SK-N-SH (cell line): ENCODE results near the gene RBM45.

Source experiments
- EP300 ChIP-seq, 2 experiments: IDR thresholded peaks; 2 replicates each; pipeline versions ENCODE4 v1.4.0 to v1.6.1; 2012; ENCODE audit warnings: borderline replicate concordance in 1 of 2, low read depth in 1 of 2, low read length in 1 of 2
- FOXJ3 ChIP-seq: sonication (generic); formaldehyde crosslinking; IDR thresholded peaks from 2 replicates; pipeline ENCODE4 v1.5.1; 2020; ENCODE audit warnings: mild to moderate bottlenecking, missing genetic modification reagents
- FOXM1 ChIP-seq: IDR thresholded peaks from 2 replicates; pipeline ENCODE4 v1.4.0; 2012; ENCODE audit warnings: low read depth, mild to moderate bottlenecking
- POLR2AphosphoS5 ChIP-seq: IDR thresholded peaks from 2 replicates; pipeline ENCODE4 v1.6.1; 2012; ENCODE audit warnings: low read depth, low read length
- RFX5 ChIP-seq: IDR thresholded peaks from 2 replicates; pipeline ENCODE4 v1.6.1; 2012; ENCODE audit warnings: mild to moderate bottlenecking, improper control_type of control experiment, low read length
- TAF1 ChIP-seq: IDR thresholded peaks from 2 replicates; pipeline ENCODE4 v1.6.1; 2012; ENCODE audit warnings: low read depth, mild to moderate bottlenecking, low read length, moderate library complexity, borderline replicate concordance
- TEAD4 ChIP-seq: IDR thresholded peaks from 2 replicates; pipeline ENCODE4 v1.4.0; 2012; ENCODE audit warnings: mild to moderate bottlenecking, borderline replicate concordance; ENCODE audit not compliant: insufficient read depth
- TF ChIP-seq, protein P1 (sequence below): fragments of 200-600 bp; sonication (generic); IDR thresholded peaks from 2 replicates; pipeline ENCODE4 v1.6.1; 2017; ENCODE audit warnings: antibody characterized with exemption, mild to moderate bottlenecking, moderate library complexity
- TF ChIP-seq, protein P2 (sequence below): fragments of 150-350 bp; IDR thresholded peaks from 2 replicates; pipeline ENCODE4 v1.6.1; 2017; ENCODE audit warnings: antibody characterized with exemption, low read length, low read depth, borderline replicate concordance
- TF ChIP-seq, protein P3 (sequence below): IDR thresholded peaks from 2 replicates; pipeline ENCODE4 v1.4.0; 2012; ENCODE audit warnings: low read depth, borderline replicate concordance
- TF ChIP-seq, protein P4 (sequence below): IDR thresholded peaks from 2 replicates; pipeline ENCODE4 v1.6.1; 2012; ENCODE audit warnings: mild to moderate bottlenecking, low read depth, low read length, moderate library complexity

DNA sequence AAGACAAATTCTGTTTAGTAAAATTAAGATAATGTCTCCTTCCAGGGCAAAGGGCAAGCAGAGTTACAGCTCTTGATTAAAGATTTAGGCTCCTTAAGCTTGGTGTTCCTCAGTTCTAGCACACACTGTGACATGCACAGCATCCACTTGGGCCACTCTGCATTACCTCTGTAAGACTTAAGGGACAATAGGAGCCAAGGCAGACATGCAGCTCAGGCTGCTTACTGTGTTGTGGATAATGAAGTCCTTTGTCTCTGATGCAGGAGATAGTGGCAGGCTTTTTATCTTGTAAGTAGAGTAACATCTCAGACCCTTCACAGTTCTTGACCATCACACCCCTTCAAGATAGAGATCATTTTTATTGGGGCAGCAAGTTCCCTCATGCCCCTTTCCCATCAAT, 31.2 kb downstream of the RBM45 start:
- TF ChIP-seq POLR2AphosphoS5 (no peak), TAF1 (no peak), FOXJ3 (CRISPR knock-in tag) (no peak), EP300 (IDR thresholded peaks at IDR 0.05; ENCODE audit: borderline replicate concordance in 1 of 2, low read depth in 1 of 2, low read length in 1 of 2) (no peak), RFX5 (no peak), FOXM1 (no peak), TEAD4 (no peak)
- TF ChIP-seq, protein P1, sequence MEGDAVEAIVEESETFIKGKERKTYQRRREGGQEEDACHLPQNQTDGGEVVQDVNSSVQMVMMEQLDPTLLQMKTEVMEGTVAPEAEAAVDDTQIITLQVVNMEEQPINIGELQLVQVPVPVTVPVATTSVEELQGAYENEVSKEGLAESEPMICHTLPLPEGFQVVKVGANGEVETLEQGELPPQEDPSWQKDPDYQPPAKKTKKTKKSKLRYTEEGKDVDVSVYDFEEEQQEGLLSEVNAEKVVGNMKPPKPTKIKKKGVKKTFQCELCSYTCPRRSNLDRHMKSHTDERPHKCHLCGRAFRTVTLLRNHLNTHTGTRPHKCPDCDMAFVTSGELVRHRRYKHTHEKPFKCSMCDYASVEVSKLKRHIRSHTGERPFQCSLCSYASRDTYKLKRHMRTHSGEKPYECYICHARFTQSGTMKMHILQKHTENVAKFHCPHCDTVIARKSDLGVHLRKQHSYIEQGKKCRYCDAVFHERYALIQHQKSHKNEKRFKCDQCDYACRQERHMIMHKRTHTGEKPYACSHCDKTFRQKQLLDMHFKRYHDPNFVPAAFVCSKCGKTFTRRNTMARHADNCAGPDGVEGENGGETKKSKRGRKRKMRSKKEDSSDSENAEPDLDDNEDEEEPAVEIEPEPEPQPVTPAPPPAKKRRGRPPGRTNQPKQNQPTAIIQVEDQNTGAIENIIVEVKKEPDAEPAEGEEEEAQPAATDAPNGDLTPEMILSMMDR, result no peak
- TF ChIP-seq, protein P2, sequence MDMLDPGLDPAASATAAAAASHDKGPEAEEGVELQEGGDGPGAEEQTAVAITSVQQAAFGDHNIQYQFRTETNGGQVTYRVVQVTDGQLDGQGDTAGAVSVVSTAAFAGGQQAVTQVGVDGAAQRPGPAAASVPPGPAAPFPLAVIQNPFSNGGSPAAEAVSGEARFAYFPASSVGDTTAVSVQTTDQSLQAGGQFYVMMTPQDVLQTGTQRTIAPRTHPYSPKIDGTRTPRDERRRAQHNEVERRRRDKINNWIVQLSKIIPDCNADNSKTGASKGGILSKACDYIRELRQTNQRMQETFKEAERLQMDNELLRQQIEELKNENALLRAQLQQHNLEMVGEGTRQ, result no peak
- TF ChIP-seq, protein P3, sequence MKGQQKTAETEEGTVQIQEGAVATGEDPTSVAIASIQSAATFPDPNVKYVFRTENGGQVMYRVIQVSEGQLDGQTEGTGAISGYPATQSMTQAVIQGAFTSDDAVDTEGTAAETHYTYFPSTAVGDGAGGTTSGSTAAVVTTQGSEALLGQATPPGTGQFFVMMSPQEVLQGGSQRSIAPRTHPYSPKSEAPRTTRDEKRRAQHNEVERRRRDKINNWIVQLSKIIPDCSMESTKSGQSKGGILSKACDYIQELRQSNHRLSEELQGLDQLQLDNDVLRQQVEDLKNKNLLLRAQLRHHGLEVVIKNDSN, result no peak
- TF ChIP-seq, protein P4, sequence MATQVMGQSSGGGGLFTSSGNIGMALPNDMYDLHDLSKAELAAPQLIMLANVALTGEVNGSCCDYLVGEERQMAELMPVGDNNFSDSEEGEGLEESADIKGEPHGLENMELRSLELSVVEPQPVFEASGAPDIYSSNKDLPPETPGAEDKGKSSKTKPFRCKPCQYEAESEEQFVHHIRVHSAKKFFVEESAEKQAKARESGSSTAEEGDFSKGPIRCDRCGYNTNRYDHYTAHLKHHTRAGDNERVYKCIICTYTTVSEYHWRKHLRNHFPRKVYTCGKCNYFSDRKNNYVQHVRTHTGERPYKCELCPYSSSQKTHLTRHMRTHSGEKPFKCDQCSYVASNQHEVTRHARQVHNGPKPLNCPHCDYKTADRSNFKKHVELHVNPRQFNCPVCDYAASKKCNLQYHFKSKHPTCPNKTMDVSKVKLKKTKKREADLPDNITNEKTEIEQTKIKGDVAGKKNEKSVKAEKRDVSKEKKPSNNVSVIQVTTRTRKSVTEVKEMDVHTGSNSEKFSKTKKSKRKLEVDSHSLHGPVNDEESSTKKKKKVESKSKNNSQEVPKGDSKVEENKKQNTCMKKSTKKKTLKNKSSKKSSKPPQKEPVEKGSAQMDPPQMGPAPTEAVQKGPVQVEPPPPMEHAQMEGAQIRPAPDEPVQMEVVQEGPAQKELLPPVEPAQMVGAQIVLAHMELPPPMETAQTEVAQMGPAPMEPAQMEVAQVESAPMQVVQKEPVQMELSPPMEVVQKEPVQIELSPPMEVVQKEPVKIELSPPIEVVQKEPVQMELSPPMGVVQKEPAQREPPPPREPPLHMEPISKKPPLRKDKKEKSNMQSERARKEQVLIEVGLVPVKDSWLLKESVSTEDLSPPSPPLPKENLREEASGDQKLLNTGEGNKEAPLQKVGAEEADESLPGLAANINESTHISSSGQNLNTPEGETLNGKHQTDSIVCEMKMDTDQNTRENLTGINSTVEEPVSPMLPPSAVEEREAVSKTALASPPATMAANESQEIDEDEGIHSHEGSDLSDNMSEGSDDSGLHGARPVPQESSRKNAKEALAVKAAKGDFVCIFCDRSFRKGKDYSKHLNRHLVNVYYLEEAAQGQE, result no peak
